Activated T-helper 9 cell treated with anti-CD3 and anti-CD28 coated beads, Interleukin-2, amount 50 U/mL, for 16 hours (primary cell): Measurements from ENCODE around the gene TRIP4.
"Not testable (repeated sequence)": the region's sequence is repeated elsewhere in the genome, so short reads cannot be mapped to it uniquely, and the experiment has no call there.

Experiments used
- DNase-seq: peaks from one replicate; pipeline ENCODE4 v3.0.0-alpha.2; 2020; ENCODE audit warnings: low read depth

Gene TRIP4

GRCh38 chr15:64490598-64491259, 103.1 kb downstream of the TRIP4 start:
- no peak for DNase-seq

DNA sequence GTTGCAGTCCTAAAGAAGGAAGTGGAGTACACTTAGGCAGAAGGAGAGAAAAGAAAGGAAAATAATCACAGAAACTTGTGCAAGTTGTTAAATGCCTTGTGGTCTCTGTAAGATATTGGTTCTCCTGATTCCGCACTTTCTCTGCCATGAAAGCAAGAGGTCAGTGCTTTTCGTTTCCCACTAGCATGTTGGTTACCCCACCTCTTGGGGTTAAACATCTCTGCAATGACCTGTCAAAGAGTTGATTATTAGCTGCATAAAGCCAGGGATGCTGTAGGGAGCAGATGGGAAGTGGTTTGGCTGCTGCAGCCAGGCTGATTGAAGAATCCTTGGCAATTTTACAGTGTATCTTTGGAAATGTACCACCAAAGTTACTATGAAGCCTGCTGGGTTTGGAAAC, 106.0 kb downstream of the TRIP4 start:
- no peak for DNase-seq

- not testable (repeated sequence) for DNase-seq
These were observed 108.3 kb downstream of the TRIP4 start for GRCh38 chr15:64495968-64496367.

DNA sequence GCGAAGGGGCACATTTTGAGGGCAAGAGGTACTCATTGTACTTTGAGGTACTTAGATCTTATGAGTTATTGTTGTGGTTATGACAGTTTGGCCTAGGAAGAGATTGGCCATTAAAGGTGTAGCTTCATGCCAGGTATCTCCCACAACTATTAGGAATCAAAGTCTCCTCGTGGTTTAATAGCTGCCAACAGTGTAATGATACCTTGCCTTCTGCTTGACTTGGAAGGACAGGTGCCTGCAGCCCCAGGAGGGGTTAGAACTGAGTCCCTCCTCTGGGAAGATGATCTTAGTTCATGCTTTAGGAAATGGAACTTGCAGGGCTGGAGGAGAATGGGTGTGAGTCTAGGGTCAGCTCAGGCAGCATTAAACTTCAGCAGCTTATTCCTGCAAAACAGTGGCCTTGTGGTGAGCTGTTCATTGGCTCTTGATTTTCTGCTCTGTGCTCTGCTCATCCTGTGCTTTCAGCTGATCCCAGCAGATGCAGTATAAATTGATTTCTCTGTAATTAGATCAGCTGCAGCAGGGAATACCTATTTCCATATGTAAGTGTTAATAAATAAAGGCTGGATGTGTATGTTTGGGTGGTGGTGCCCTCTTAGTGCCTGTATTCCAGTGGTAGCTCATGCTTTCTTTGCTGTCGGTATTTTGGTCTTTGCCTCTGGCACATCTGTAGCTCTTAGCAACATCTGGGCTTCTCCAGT, 113.2 kb downstream of the TRIP4 start:
- DNase-seq: no peak

DNA sequence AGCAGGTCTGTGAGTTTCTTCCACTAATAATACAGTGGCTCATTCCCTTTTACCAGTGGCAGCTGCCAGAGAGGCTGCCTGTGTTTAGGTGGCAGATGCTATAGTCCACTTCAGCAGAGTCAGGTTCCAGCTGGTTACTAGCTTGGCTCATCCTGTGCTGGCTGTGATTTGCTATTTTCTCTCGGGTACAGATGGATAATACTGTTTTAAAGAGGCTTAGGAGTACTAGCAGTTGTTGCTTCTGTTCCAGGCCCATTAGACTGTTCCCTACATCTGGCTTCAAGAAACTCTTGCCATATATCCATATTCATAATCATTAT, 113.7 kb downstream of the TRIP4 start:
- DNase-seq: no peak

DNA sequence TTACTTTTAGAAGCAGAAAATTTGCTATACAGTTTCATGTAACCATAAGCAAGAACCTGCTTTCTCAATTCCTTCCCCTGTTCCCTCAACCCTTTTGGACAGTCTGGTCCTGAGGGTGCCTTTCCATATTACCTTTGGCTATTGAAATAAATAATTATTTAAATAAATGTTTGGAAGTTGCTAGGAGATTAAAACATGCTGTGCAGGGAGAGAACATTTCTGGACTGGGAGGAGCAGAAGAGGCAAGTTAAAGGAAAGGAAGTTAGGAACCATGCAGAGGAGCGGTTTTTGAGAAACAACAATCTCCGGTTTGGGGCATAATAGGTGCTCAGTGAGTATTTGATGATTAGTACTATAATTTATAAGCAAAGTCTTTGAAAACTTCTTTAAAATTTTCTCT, 114.5 kb downstream of the TRIP4 start:
- no peak for DNase-seq

DNA sequence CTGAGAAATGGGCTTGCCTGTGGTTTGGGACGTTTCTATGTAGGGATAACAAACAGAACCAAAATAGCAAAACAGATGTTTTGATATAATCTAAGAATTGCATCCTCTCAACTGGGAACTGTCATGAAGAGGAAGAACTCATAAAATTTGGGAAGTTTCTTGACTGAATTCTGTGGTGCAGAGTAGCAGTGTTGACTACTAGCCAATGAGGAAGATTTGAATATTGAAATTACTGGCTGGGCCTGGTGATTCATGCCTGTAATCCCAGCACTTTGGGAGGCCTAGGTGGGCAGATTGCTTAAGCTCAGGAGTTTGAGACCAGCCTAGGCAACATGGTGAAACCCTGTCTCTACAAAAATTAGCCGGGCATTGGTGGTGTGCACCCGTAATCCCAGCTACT, 114.9 kb downstream of the TRIP4 start:
- DNase-seq: no peak

- DNase-seq: no peak
These were observed 115.6 kb downstream of the TRIP4 start for GRCh38 chr15:64503197-64503596.

- DNase-seq: no peak
These were observed 116.0 kb downstream of the TRIP4 start for GRCh38 chr15:64503640-64504039.
